WI38 (cell line): ENCODE measurements around the gene TCAP.

Experiments
- H3K4me3 ChIP-seq: 2 replicates; pipeline ENCODE4 v1.5.1; 2011; ENCODE audit warnings: low read depth, mild to moderate bottlenecking, control low read depth, low read length
- CTCF ChIP-seq: IDR thresholded peaks from 2 replicates; pipeline ENCODE4 v1.5.1; 2012; ENCODE audit warnings: low read depth, mild to moderate bottlenecking, control low read depth, low read length

The TCAP gene

GRCh38 chr17:39619786-39620101, 45.4 kb upstream of the TCAP start:
- no peak for TF ChIP-seq CTCF
- H3K4me3 ChIP-seq = no peak overlapping the region

- peak; percentile 100 for TF ChIP-seq CTCF
- no peak overlapping the region for H3K4me3 ChIP-seq
Observed at GRCh38 chr17:39621523-39622379, 43.4 kb upstream of the TCAP start.

GRCh38 chr17:39622380-39623006, 42.7 kb upstream of the TCAP start:
- TF ChIP-seq CTCF = no peak
- no peak overlapping the region for H3K4me3 ChIP-seq

GRCh38 chr17:39623356-39623950, 41.7 kb upstream of the TCAP start:
- no peak overlapping the region for H3K4me3 ChIP-seq
- TF ChIP-seq CTCF = peak; percentile 96

GRCh38 chr17:39624313-39624712, 40.8 kb upstream of the TCAP start:
- no peak overlapping the region for H3K4me3 ChIP-seq
- no peak for TF ChIP-seq CTCF

GRCh38 chr17:39625198-39625785, 39.9 kb upstream of the TCAP start:
- TF ChIP-seq CTCF = no peak
- no peak overlapping the region for H3K4me3 ChIP-seq
